HuH-7 (cell line): Measurements from ENCODE around the gene ADH1A.
"Not testable (repeated sequence)": the region's sequence is repeated elsewhere in the genome, so short reads cannot be mapped to it uniquely, and the experiment has no call there.

Source experiments
- DNase-seq: peaks from one replicate; pipeline ENCODE4 v3.0.0; 2011; ENCODE audit warnings: low spot score

ADH1A gene

DNA sequence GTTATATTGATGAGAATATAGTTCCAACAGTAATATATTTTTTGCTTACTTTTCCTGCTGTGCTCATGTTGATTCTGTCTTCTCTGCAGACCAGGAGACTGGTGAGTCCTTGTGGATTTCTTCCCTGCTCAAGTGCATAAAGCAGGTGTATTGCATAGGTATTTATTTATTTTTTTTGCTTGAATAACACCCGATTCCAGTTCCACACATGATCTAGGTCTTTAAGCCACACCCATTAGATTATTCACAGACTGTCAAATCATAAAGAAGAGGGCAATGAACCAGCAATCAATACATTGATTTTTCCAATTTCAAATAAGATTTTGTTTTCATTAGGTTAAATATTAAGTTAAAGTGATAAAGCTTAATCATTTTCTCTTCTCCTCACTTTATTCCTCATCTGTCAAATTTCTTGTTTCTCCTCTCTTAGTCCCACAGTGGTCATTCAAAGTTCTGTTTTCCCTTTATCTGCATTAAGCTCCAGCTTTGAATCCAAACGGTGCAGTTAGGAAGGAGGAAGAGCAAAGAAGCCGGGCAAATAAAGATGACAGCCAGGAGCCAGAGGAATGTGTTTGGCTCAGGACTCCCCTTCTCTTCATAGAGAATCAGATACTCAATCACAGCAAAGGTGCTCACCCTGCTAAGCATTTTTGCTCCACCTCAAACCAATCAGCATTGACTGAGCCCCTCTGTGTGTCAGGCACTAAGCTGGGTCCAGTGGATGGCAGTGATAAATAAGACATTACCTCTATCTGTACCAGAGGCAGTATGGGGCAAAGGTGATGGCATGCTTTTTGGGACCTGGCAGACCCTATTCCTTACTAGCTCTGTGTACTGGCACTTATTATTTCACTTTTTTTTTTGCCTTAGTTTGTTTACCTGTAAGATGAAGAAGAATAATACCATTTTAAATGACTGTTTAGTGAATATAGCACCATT is at the start of gene ADH1A:
Gene ADH1A, minus strand, starts transcription at position 138 of the 939 bp plus-strand sequence. Its CDS starts 71 bp downstream, at position 67.
- DNase-seq = no peak

DNA sequence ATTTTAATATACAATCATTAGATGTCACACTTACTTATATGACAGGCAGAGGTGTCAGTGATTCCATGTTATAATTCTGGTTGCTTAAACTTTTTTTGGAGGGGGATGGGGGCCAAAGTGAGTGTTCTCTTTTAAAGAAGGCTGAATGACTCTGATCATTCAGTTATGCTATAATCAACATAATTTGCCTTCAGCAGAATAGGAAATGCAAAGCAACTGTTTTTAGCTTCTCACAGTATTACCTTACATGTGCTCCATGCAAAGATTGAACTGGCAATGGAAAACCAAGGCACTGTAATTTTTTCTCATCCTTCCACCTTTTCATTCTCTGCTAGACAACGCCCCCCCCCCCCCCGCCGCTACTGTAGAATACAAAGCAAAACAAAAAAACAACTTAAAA is 48.4 kb upstream of the ADH1A start:
- no peak for DNase-seq

DNA sequence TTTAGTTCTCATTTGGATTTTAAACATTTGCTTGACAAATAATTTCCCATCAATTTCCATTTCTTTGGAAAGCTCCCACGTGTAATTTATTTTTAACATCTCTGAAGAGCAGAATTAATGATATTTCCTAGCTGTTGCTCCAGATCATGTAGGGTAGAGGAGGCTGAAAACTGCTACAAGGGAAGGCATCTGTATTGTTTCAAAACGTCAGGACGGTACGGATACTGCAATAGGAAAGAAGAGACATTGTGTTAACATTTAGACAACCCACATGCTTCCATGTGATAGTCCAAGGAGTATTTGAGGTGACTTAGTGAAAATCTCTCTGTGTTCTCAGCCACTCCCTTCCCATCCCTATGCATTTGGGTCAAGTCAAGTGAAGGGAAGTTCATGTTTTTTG is 45.8 kb upstream of the ADH1A start:
- no peak for DNase-seq

DNA sequence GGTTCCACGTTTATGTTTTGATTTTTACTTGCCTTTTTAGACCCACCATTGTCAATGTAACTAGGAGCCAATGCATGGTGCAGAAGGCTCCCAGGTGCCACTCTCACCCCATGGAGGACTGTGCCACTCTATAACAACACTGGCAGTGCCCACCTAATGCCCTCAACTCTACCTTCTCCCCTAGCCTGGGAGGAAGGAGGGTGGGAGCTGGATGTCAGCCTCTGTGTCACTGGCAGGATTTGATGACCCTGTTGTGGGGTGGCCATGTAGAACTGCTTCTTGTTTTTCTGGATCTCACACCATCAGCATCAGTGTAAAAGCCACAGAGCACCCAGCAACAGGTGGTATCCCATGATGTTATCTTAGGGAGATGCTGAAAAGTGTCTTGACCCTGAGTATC is 44.1 kb upstream of the ADH1A start:
- DNase-seq = no peak

DNA sequence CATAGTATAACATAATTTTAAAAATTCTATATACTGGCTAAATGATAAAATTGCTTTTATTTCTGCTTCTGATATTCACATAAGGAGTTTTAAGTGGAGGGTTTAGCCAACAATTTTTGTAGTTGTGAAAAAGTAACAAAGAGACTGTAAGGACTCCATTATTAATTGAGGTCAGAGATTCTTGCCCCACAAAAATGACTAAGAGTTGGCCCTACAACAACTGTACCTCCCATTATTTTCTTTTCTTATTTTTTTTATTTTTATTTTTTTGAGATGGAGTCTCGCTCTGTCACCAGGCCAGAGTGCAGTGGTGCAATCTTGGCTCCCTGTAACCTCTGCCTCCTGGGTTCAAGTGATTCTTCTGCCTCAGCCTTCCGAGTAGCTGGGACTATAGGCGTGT is 39.9 kb upstream of the ADH1A start:
- DNase-seq = no peak

DNA sequence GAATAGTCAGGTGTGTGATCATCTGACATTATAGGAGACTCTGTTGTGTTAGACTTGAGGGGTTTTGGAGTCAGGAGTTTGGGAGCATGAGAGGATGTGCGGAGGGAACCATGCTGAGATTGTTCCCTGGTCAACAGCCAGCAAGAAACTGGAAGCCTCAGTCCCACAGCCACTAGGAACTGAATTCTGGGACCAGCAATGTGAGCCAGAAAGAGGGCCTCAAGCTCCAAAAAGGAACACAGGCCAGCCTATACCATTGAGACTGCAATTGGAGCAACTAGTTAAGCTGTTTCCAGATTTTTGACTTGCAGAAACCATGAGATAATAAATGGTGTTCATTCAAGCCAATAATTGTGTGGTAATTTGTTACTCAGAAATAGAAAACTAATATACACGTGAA is 39.1 kb upstream of the ADH1A start:
- DNase-seq = no peak

DNA sequence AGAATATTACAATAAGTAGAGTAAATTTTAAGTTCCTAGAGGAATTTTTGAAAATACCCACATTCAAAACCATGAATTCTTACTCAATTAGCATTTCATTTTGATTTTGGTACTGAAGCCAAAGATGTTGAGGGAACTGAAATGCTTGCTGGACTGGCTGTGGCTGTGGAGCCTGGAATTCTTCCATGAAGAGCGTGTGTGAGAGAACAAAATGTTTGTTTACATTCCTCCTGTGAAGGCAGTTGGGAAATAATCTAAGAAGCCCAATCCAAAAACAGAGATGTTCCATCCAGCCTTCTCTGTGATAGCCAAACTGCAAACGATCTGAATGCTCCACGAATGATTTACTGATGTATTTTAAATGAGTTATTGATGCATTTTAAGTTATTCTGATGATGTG is 34.2 kb upstream of the ADH1A start:
- no peak for DNase-seq

DNA sequence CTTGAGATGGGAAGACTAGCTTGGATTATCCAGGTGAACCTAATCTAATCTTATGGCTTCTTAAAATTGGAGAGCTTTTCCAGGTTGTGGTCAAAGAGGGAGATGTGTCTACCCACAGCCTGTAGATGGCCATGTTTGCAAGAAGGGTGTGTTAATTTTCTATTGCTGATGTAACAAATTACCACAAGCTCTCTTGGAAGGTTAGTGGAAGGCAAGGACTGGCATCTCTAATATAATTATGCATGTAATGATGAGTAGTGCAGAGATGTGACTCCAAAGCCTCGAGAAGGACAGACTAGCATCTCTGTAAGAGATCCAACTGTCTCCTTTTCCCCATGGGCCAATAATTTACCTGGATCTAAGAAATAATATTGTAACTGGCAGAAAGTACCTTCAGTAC is 33.6 kb upstream of the ADH1A start:
- no peak for DNase-seq

DNA sequence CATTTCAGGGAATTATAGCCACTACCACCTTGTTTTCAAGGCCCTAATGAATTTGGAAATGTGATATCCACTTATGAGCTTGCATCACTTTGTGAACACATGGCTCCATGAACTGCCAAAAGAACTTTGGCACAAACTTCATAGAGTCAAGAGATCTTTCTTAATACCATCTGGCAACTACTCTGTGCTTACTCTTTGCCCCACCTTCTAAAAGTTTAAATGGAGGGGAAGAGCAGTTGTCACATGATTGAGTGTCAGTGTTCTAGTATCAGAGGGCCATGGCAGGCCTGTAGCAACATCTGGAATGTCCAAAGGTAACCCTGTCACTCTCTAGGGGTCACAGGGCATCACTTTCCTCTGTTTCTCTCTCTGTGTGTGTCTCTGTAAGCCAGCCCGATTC is 33.0 kb upstream of the ADH1A start:
- no peak for DNase-seq

DNA sequence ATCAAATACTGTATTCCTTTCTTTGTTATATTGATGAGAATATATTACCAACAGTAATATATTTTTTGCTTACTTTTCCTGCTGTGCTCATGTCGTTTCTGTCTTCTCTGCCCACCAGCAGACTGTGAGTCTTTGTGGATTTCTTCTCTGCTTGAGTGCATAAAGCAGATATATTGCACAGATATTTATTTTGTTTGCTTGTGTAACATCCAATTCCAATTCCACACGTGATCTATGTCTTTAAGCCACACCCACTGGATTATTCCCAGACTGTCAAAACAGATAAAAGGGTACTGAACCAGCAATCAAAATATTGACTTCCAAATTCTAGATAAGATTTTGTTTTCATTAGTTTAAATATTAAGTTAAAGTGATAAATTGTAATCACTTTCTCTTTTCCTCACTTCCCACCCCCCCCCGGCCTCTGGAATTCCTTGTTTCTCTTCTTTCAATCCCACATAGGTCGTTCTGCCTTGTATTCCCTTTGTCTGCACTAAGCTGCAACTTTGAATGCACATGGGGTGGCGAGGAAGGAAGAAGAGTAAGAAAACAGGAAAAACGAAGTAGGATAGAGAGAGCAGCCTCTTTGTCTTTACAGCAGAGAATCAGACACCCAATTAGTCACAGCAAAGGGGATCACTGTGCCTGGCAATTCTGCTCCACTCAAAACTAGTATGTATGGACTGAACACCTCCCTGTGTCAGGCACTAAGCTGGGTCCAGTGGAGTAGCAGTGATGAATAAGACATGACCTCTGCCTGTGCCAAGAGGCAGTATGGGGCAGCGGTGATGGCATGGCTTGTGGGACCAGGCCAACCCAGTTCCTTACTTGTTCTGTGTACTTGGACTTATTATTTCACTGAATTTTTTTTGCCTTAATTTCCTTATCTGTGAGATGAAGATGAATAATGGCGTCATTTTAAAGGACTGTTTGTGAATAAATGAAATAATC is 30.7 kb upstream of the ADH1A start, which contains the start of gene ADH1B:
Gene ADH1B, minus strand, starts transcription at position 161 of the 951 bp plus-strand sequence. Its CDS starts 70 bp downstream, at position 91.
- no peak for DNase-seq

DNA sequence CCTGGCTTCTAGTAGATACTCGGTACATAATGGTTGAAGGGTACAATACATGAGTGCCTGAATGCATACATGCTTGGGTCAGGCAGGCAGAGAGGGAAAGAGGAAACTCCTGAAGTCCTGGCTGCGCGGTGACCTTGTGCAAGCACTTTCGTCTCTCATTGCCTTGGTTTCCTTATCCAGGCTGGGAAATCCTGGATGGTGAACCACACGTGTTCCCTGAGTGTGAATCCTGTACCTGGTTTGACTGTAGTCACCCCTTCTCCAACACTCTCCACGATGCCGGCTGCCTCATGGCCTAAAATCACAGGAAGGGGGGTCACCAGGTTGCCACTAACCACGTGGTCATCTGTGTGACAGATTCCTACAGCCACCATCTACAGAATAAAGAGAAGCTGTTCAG is 27.0 kb upstream of the ADH1A start:
- not testable (repeated sequence) for DNase-seq

DNA sequence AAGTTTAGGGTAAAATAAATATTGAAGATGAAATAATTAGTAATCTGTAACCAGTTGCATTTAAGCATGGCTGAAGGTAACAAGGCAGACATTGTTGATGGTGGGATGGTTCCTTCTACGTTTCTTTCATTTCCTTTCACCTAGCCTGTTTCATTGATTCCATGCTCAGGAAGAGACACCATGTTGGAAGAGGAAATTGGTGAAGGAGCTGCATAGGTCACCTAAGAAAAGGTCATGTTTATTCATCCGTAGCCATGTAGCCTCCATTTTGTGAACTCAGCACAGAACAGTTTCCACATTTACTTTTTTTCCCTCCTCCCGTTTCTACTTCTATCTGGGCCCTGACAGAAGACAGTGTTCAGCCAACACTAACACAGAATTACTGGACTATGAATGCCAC is 26.6 kb upstream of the ADH1A start:
- no peak for DNase-seq

DNA sequence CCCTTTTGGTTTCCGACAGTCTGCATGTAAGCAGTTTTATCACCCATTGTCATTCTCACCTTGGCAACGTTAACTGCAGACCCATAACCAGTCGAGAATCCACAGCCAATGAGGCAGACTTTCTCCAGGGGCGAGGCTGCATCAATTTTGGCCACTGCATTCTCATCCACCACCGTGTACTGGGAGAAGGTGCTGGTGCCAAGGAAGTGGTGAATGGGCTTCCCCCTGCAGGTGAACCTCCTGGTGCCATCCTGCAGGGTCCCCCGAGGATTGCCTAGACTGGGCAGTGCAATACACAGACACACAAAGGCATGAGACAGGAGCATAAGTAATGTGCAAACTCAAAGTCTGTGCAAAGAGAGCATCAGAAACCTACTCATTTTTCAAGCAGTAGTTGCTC is 25.1 kb upstream of the ADH1A start:
- DNase-seq = no peak

DNA sequence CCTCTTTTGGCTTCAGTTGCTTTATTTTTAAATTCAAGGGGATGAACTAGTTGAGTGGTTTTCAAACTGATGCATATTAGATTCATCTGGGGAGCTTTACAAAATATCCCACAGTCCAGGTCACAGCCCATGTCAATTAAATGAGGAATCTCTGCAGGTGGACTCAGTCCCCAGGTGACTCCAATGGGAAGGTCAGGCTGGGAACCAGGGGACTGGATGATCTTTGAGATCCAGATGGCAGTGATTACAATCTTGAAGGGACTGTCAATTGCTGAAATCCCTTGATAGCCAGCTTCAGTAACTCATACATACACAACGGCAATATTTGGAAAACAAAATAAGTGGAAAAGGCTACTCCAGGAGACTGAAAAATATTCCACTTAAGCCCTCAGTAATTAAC is 23.4 kb upstream of the ADH1A start:
- no peak for DNase-seq

DNA sequence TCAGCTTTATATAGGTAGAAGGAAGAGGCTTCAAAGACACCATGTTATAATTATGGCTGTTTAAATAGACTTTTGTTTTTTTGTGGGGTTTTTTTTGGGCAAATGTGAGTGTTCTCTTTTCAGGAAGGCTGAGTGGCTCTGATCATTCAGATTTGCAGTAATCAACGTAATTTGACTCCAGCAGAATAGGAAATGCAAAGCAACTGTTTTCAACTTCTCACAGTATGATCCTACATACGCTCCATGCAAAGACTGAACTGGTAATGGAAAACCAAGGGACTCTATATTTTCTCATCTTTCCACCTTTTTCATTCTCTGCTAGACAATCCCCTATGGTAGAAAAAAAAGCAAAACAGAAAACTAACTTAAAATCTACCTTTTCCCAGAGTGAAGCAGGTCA is 19.6 kb upstream of the ADH1A start:
- DNase-seq = no peak

DNA sequence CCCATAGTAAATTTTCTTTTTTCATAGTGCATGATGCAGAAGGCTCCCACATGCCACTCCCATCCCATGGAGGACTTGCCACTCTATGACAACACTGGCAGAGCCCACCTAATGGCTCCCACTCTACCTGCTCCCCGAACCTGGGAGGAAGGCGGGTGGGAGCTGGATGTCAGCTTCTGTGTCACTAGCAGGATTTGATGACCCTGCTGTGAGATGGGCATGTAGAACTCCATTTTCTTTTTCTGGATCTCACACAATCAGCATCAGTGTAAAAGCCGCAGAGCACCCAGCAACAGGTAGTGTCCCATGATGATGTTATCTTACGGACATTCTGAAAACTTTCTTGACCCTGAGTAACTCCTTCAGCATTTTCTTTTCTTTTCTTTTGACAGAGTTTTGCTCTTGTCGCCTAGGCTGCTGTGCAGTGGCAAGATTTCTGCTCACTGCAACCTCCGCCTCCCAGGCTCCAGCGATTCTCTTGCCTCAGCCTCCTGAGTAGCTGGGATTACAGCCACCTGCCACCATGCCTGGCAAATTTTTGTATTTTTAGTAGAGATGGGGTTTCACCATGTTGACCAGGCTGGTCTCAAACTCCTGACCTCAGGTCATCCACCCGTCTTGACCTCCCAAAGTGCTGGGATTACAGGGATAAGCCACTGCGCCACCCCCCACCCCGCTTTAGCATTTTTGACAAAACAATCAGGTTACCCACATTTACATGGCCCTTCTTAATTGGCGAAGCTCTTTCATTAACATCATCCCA is 15.0 kb upstream of the ADH1A start:
- DNase-seq = no peak

DNA sequence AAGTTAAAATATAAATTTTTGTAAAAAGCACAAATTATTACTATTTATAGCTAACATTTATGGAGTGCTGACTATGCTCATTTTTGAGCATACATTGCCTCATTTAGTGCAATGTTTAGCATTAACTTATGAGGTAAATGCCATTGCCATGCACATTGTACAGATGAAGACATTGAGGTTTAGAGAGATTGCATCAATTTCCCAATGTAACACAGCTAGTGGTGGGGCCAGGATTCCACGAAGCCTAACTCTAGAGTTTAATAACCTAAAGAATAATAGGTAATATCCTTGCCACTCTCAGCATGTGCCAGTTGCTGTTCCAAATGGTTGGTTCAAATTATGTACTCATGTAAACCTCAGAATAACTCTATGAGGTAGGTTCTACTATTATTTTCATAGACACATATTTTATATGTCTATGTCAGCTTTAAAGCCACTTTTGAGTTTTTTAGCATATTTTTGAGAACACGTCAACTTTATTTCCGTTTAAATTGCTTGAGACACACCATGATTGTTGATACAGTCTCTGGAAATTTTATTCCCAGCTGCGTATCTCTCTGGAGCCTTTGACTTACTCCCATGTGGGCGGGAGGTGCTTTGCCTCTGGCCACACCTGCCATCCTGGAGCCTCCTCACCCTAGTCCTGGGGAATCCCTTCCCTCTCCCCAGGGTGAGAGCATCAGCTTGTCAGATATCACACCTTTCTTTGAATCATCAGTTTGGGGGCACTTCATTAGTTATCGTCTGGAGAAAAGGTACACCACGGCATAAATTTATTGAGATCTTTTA is 10.8 kb upstream of the ADH1A start:
- DNase-seq = no peak

DNA sequence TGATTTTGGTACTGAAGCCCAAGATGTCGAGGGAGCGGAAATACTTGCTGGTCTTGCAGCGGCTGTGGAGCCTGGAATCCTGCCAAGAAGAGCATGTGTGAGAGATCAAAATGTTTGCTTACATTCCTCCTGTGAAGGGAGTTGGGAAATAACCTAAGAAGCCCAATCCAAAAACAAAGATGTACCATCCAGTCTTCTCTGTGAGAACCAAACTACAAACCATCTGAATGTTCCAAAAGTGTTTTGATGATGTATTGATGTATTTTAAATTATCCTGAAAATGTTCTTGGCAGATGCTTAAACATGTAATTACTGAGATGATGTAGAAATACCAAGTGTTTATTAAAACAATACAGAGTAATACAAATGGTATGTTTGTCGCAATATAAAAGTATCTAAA is 10.1 kb upstream of the ADH1A start:
- no peak for DNase-seq

DNA sequence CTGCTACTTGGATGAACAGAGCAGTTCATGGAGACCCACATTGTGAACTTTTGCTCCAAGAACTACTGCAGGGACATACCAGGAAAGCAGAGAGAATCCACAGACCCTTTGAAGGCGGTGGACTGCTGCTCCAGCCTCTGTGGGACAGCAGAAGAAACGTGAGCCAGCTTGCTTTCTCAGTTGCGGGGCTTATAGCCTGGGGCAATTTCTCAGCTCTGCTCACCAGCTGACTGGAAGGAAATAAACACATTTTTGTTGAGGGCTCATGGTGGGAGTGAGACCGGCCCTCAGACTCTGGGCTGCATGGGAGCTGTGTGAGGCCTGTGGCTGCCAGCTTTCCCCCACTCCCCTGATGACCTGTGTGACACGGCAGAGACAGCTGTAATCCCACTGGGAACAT is 2.6 kb upstream of the ADH1A start:
- no peak for DNase-seq

DNA sequence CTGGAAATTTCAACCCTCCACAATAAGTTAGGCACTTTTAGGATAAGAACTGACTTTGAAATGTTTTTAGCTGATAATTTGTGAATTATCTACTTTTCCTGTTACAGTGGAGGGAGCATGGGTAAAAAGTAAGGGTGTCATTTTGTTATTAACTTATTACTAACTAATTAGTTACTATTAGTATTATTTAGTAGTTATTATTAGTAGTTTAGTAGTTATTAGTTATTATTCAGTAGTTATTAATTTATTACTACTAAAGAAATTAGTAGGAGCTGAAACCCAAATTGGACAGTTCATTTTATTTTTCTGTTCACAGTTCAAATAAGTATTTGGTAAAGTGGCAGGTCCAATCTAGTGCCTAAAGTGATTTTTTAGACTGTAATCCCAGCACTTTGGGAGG is 5.4 kb downstream of the ADH1A start:
- DNase-seq = no peak

DNA sequence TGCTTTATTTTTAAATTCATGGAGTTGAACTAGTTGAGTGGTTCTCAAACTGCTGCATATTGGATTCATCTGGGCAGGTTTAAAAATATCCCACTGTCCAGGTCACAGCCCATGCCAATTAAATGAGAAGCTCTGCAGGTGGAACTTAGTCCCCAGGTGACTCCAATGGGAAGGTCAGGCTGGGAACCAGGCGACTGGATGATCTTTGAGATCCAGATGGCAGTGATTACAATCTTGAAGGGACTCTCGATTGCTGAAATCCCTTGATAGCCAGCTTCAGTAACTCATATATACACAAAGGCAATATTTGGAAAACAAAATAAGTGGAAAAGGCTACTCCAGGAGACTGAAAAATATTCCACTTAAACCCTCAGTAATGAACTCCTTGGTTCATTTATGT is 8.1 kb downstream of the ADH1A start:
- no peak for DNase-seq
